DMS153 treated with DMSO at 0.1 percent for 48 hours (cell line): Measurements from ENCODE around the gene PDIA6.

Experiments
- DNase-seq: peaks from one replicate; lab custom pipeline; 2025; ENCODE audit not compliant: unreplicated experiment; lab: John Stamatoyannopoulos, UW

Gene PDIA6, protein sequence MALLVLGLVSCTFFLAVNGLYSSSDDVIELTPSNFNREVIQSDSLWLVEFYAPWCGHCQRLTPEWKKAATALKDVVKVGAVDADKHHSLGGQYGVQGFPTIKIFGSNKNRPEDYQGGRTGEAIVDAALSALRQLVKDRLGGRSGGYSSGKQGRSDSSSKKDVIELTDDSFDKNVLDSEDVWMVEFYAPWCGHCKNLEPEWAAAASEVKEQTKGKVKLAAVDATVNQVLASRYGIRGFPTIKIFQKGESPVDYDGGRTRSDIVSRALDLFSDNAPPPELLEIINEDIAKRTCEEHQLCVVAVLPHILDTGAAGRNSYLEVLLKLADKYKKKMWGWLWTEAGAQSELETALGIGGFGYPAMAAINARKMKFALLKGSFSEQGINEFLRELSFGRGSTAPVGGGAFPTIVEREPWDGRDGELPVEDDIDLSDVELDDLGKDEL

DNA sequence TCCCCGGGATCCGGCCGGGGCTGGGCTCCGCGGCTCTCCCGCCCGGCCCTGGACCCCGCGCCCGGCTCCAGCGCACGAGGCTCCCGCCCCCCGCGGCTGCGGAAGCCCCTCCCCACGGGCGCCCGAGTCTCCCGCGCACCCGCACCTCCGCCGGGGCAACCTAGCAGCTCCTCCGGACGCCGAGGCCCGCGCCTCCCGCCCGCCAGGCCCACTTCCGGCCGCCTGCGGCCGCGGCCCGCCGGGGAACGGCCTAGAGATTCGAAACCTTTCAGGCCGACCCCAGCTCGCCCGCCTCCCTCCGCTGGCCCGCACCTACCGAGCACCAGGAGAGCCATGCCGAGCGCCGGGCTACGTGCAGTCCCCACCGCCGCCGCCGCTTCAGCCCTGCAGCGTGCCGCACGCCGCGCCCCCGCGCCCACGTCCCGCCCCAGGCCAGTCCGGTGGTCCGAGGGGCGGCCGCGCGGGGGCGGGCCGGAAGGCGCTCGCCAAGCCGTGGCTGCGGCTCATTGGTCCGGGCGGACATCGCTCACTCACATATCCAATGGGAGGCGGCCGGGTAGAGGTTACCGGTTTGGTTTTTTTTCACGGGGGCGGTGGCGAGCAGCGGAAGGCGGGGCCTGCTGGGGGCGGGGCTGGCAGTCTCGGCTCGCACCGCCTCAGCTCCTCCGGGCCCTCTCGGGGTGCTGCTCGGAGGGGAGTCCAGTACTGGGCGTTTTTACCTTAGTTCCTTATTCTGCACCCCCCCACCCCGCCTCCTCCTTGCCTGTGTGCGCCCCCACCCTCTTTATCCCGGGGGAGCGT lies at the start of gene PDIA6:
TSS of gene PDIA6 (minus strand) at position 424 of the 801 bp plus-strand sequence. CDS start at position 335, 89 bp downstream.
- peak; percentile 90 for DNase-seq

- DNase-seq = no peak
Measured at GRCh38 chr2:10862330-10862729, 49.7 kb upstream of the PDIA6 start.

GRCh38 chr2:10861765-10862164 lies 49.2 kb upstream of the PDIA6 start:
- DNase-seq = no peak

DNA sequence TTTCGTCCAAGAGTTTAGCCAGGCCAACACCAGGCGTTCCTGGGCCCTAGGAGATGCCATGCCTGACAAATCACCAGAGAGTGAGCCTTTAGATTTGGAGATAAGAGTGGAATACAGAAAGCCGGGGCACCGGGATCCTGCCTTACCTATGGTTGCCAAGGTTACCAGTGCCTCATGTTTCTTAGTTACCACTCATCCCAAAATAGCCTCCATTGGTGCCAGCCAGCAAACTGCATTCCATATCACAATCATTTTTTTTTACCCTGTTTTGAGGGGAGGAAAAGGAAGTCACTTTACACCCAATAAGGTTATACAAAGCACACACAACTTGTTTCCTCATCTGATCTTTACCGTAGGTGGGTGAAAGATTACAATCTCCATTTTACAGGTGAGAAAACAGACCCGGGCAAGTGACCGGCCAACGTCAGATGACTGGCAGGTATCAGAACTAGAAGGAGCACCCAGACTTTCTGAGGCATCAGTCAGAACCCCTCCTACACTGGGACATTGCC lies 48.3 kb upstream of the PDIA6 start:
- no peak for DNase-seq

GRCh38 chr2:10860081-10860813 lies 47.7 kb upstream of the PDIA6 start:
- no peak for DNase-seq

- DNase-seq = no peak
Measured at GRCh38 chr2:10859278-10859677, 46.7 kb upstream of the PDIA6 start.

- DNase-seq = no peak
Measured at GRCh38 chr2:10848541-10848940, 36.0 kb upstream of the PDIA6 start.

- DNase-seq = no peak
Measured at GRCh38 chr2:10847008-10847407, 34.4 kb upstream of the PDIA6 start.

DNA sequence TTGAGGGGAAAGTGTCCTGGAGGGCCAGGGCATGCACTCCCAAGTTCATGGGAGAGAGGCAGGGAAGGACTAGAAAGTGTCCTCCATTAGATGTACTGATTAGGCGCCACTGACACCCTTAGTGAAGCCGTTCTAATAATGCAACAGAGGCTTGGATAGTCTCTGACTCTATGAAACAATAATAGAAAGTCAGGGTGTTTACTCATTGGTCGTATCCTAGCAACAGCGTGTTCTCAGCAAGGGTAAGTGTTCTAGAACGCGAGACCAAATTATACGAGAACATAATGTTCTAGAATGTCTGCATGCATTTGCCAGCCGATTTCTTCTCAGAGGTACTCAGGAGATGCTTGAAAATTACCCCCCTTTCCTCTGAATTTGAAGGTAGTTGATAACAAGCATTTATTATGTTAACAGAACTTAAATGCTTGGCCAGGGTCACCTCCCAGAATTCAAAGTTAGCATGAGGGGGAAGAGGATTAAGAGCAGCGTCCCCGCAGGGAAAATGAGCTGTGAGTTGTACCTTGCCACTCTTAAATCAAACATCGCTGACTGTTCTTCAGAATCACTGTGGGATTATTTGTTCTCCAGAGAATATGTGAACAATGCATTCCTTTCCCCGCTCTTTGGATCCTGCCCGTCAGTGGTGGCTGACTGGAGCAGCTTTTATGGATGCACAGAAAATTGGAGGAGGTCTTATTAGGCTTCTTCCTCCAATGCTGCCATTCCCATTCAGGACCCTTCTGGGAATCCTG lies 33.7 kb upstream of the PDIA6 start:
- no peak for DNase-seq

GRCh38 chr2:10845640-10846039 lies 33.1 kb upstream of the PDIA6 start:
- no peak for DNase-seq

DNA sequence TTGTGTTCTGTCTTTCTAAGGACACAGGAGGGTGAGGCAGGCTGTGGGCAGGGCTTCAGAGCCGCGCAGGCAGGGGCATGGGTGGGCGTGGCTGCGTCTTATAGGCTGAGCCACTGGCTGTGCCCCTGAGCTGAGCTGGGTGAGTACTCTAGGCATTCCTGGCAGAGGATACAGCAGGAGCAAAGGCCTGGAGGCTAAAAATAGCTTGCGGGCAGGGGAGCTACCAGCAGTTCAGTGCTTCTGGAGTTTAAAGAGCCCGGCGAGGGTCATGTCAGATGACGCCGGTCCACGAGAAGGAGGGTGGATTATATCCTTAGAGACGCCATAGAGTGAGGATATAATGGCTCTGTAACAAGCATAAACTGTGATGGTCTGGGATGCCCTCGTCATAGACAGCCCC lies 31.5 kb upstream of the PDIA6 start:
- no peak for DNase-seq

DNA sequence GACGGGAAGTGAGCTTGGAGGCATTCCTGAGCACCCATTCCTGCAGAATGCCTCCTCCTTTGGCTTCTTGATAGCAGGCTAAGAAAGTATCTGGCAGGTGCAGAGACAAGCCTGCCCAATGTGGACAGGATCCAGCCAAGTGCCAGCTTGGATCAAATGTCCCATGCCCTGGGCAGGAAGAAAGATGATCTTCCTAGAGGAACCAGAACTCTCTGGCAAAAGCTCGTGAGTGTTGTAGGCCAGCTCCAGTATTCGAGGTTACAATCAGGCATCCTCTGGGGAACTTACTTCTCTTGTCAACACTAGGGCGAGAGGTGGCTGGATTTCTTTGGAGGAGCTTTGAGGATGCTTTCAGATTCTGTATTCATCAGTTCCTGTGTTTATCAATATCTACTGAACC lies 29.9 kb upstream of the PDIA6 start:
- no peak for DNase-seq

GRCh38 chr2:10841547-10842219 lies 29.1 kb upstream of the PDIA6 start:
- DNase-seq = no peak

DNA sequence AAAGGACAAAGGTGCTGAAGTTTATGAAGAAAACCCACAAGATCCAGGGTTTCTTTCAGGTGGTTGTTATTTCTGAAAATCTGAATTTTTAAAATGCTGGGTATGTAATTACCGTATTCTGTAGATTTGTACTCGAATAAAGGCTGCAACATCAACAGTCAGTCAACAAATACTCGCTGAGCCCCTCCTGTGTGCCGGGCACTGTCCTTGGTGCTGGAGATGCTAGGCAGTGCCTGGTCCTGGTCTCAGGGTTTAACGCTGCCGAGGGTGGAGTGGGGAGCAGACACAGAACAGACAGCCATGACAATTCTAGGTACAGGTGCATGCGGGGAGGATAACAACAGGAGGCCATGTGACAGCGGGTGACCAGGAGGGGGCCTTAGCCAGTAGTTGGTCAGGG lies 27.2 kb upstream of the PDIA6 start:
- DNase-seq = no peak

DNA sequence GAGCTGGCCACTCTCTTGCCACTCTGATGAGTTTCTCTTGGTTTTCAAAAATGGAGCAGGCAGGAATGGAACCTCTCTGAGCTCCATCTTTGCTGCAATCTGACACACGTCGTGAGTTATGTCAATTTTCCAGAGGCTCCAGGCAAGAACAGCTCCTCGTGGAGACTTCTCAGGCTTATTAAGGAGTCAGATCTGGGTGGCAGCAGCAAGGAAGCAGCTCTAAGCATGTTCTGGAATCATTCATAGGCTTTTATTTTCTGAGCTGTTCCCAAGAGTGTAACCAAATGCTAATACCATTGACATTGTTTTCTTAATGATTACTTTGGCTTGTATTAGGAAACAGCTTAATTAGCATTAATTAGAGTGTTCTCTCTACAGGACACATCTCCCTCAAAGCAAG lies 26.1 kb upstream of the PDIA6 start:
- DNase-seq = no peak

- no peak for DNase-seq
Measured at GRCh38 chr2:10837298-10838266, 25.0 kb upstream of the PDIA6 start.

DNA sequence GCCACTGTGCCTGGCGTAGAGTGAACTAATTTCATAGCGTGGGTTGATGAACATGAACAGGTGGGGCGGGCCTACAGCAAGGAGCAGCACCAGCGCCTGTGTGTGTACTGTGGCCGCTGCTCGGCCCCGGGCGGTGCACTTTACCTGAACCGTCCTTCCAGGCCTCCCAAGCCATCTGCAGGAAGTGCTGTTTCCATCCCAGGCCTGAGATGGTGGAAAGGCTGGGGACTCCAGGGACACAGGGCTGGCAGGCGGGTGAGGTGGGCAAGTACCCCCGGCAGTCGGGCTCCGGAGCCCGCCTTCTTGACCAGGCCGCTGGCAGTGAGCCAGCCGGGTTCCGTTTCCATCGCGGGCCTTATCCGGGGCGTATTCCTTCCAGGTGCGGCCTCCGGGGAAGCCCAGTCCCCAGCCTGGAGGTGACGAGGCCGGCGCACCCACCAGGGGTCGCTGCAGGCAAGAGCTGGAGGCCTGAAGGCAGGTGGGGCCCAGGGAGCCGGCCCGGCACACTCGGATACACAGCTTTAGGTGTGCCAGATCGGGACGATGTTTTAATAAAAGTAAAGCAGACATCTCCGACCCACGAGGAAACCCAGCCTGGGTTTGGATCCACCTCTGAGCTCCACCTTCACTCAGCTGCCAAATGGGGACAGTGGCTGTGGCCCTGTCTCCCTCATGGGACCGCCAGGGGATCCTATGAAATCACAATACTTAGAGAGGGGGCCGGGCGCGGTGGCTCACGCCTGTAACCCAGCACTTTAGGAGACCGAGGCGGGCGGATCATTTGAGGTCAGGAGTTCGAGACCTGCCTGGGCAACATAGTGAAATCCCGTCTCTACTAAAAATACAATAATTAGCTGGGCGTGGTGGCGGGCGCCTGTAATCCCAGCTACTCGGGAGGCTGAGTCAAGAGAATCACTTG lies 22.7 kb upstream of the PDIA6 start:
- no peak for DNase-seq
